PC-9 (cell line): ENCODE results near the gene TOMM22. TPM values are rescaled to one million over a fixed set of nuclear protein-coding genes. Genes with fewer than 3 reads are reported as not detected.
"Not testable (repeated sequence)": the region's sequence is repeated elsewhere in the genome, so short reads cannot be mapped to it uniquely, and the experiment has no call there.

Source experiments
- BruUV-seq: library from RNA; stranded (reverse); fragments of 400-500 nt; replicated peaks from 2 replicates; lab custom pipeline; 2021; lab: Mats Ljungman, UMichigan
- CTCF ChIA-PET: fragments of 300-600 bp; sonication (Branson Sonifier 250); formaldehyde crosslinking; loops from one replicate; lab custom pipeline; 2022; ENCODE audit warnings: antibody characterized with exemption; lab: Charles Lee
- POLR2A ChIA-PET: fragments of 300-600 bp; sonication (Branson Sonifier 250); formaldehyde crosslinking; loops from one replicate; lab custom pipeline; 2022; ENCODE audit warnings: antibody characterized with exemption; ENCODE audit not compliant: unreplicated experiment; lab: Charles Lee
- DNase-seq, 2 experiments: peaks; one replicate each; pipeline versions ENCODE4 v3.0.0 to v3.0.0-alpha.2; 2015 to 2022; ENCODE audit warnings: mixed read lengths in 1 of 2
- H2AFZ ChIP-seq: fragments of 200-600 bp; sonication (generic); 2 replicates; pipeline ENCODE4 v1.8.1; 2017; ENCODE audit warnings: antibody characterized with exemption
- H3F3A ChIP-seq: fragments of 200-600 bp; sonication (generic); 2 replicates; pipeline ENCODE4 v1.8.1; 2017; ENCODE audit warnings: antibody characterized with exemption, mild to moderate bottlenecking, low read depth; ENCODE audit not compliant: insufficient read depth
- H3K27ac ChIP-seq: fragments of 200-600 bp; sonication (generic); 2 replicates; pipeline ENCODE4 v1.6.1; 2016; ENCODE audit warnings: mixed run types
- H3K27me3 ChIP-seq: fragments of 200-600 bp; sonication (generic); 2 replicates; pipeline ENCODE4 v1.6.1; 2016; ENCODE audit warnings: low read depth, mixed run types; ENCODE audit not compliant: insufficient read depth
- H3K36me3 ChIP-seq: fragments of 200-600 bp; sonication (generic); 2 replicates; pipeline ENCODE4 v1.6.1; 2016; ENCODE audit warnings: low read depth, mixed run types
- H3K4me1 ChIP-seq: fragments of 200-600 bp; sonication (generic); replicated peaks from 2 replicates; pipeline ENCODE4 v1.6.1; 2016; ENCODE audit warnings: mixed run types; ENCODE audit not compliant: insufficient read depth
- H3K4me2 ChIP-seq: fragments of 200-600 bp; sonication (generic); 2 replicates; pipeline ENCODE4 v1.6.1; 2017; ENCODE audit warnings: mixed run types
- H3K4me3 ChIP-seq: fragments of 200-600 bp; sonication (generic); 2 replicates; pipeline ENCODE4 v1.6.1; 2016; ENCODE audit warnings: mixed run types
- H3K79me2 ChIP-seq: fragments of 200-600 bp; sonication (generic); 2 replicates; pipeline ENCODE4 v1.6.1; 2017; ENCODE audit warnings: low read depth, mixed run types
- H3K9me2 ChIP-seq: fragments of 200-600 bp; sonication (generic); 2 replicates; pipeline ENCODE4 v1.8.1; 2017; ENCODE audit warnings: mild to moderate bottlenecking; ENCODE audit not compliant: insufficient read depth
- H3K9me3 ChIP-seq: fragments of 200-600 bp; sonication (generic); 2 replicates; pipeline ENCODE4 v1.8.1; 2016; ENCODE audit warnings: low read depth; ENCODE audit not compliant: insufficient read depth
- H4K20me1 ChIP-seq: fragments of 200-600 bp; sonication (generic); 2 replicates; pipeline ENCODE4 v1.8.1; 2017; ENCODE audit not compliant: insufficient read depth
- CTCF ChIP-seq: fragments of 200-600 bp; sonication (generic); conservative IDR thresholded peaks from 2 replicates; pipeline ENCODE4 v1.6.1; 2017; ENCODE audit warnings: mixed run types, antibody characterized with exemption, mild to moderate bottlenecking, moderate library complexity
- EZH2 ChIP-seq: fragments of 200-600 bp; sonication (generic); IDR thresholded peaks from 2 replicates; pipeline ENCODE4 v1.8.0; 2017; ENCODE audit warnings: antibody characterized with exemption, low read depth
- intact Hi-C: fragments of 100-400 bp; cut with micrococcal nuclease; formaldehyde crosslinking; loops from one replicate; pipeline ENCODE4 v1.10.0; 2022; ENCODE audit not compliant: unreplicated experiment
- total RNA-seq: library from RNA; stranded (reverse); gene quantifications from 2 replicates; pipeline ENCODE4 v1.2.3, GENCODE V29; 2021

Gene TOMM22
- total RNA-seq, 1 experiment from 2014 or later, result 120 TPM

- Histone ChIP-seq H3K9me3 (no peaks in the 10 kb centered on the region), H3K27ac (no peak overlapping the region), H4K20me1 (no peaks in the 10 kb centered on the region), H3K4me3 (no peak overlapping the region), H3K36me3 (no peaks in the 10 kb centered on the region), H2AFZ (no peak overlapping the region), H3K27me3 (no peaks in the 10 kb centered on the region), H3K9me2 (no peaks in the 10 kb centered on the region), H3F3A (no peaks in the 10 kb centered on the region), H3K79me2 (no peaks in the 10 kb centered on the region), H3K4me2 (no peak overlapping the region), H3K4me1 (no peaks in the 10 kb centered on the region)
- POLR2A ChIA-PET, result no interaction called here
- TF ChIP-seq EZH2, result no peak
- TF ChIP-seq CTCF, result no peak
- CTCF ChIA-PET, result no interaction called here
- BruUV-seq, result no TSS peak
- intact Hi-C loops, result no loop called here
- DNase-seq, result no peak
Measured at GRCh38 chr22:38638728-38639127, 43.0 kb upstream of the TOMM22 start.

DNA sequence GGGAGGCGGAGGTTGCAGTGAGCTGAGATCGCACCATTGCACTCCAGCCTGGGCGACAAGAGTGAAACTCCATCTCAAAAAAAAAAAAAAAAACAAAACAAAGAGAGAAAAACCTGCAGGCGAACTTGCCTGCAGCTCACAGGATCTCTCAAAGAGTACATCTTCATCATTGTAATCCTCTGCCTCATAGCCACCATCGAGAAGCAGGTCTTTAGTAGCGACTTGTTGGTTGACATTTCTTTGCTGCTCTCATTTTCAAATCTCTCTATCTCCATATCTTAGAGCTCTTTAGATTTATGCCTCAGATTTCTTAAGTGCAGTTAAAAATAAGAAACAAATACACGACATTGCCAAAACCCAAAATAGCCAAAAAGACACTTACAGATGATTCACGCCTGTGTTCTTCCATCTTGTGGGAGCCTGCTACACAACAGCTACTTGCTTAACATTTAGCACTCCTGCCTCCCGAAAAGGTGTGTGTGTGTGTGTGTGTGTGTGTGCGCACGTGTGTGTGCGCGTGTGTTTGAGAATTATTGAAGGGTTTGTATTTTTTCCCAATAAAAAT lies 40.2 kb upstream of the TOMM22 start:
- Histone ChIP-seq H3K9me3 (no peaks in the 10 kb centered on the region), H3K4me1 (no peaks in the 10 kb centered on the region), H3K36me3 (no peaks in the 10 kb centered on the region), H3K79me2 (no peaks in the 10 kb centered on the region), H3K9me2 (no peaks in the 10 kb centered on the region), H3K27ac (no peak overlapping the region), H3K4me3 (no peak overlapping the region), H3F3A (no peaks in the 10 kb centered on the region), H4K20me1 (no peaks in the 10 kb centered on the region), H3K27me3 (no peaks in the 10 kb centered on the region), H2AFZ (no peak overlapping the region), H3K4me2 (no peak overlapping the region)
- CTCF ChIA-PET, result interaction anchor here (0.6 to 0.7 kb wide), 3 partner anchors 12 to 130 kb away, joined by 3 to 7 read pairs (median 5); no protein-coding TSS in a partner anchor
- no peak for TF ChIP-seq CTCF
- no peak for DNase-seq
- POLR2A ChIA-PET, result interaction anchor here (0.6 kb wide), 1 partner anchor 130 kb away, joined by 7 read pairs; no protein-coding TSS in a partner anchor
- BruUV-seq, result no TSS peak
- intact Hi-C loops, result no loop called here

DNA sequence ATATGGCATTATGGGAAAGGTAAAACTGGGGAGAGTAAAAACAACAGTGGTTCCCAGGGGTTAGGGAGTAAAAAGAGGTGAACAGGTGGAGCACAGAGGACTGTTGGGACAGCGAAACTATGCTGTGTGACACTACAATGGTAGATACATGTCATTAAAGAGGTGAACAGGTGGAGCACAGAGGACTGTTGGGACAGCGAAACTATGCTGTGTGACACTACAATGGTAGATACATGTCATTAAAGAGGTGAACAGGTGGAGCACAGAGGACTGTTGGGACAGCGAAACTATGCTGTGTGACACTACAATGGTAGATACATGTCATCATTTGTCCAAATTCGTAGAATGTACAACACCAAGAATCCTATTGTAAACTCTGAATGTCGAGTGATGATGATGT lies 37.5 kb upstream of the TOMM22 start:
- H3K9me2 ChIP-seq, H3K79me2 ChIP-seq, DNase-seq, H3K27ac ChIP-seq, H4K20me1 ChIP-seq, H3K4me1 ChIP-seq, CTCF ChIA-PET, H3K36me3 ChIP-seq, H3K4me2 ChIP-seq, H3K9me3 ChIP-seq, H3K4me3 ChIP-seq, H3F3A ChIP-seq, H3K27me3 ChIP-seq, H2AFZ ChIP-seq, POLR2A ChIA-PET, intact Hi-C loops, BruUV-seq: not testable (repeated sequence)

DNA sequence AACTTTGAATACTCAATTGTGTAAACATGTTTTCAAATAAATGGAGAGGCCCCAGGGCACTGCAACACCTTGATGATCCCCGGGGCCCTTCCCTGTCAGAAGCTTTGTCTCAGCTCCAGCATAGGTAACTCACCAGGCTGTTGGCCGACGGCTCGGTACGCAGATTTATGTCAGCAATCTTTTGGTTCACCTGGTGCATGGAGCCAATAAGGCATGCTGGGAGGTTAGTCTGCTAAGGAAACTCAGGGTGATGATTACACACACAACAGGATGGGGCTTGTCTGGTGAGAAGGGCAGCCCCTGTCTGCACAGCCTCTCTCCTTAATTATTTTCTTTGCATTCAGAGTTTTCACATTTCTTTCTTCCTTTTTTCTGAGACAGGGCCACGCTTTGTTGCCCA lies 36.3 kb upstream of the TOMM22 start:
- no peaks in the 10 kb centered on the region for H3K9me2 ChIP-seq
- TF ChIP-seq CTCF (no peak), EZH2 (no peak)
- no peak overlapping the region for H3K27ac ChIP-seq
- H3K27me3 ChIP-seq, result no peaks in the 10 kb centered on the region
- H3K4me1 ChIP-seq, result no peaks in the 10 kb centered on the region
- no peaks in the 10 kb centered on the region for H3K79me2 ChIP-seq
- H2AFZ ChIP-seq, result no peak overlapping the region
- BruUV-seq, result no TSS peak
- H3K36me3 ChIP-seq, result no peaks in the 10 kb centered on the region
- H3F3A ChIP-seq, result peaks cover 3% of the 10 kb centered on the region; the same call in 1 of the 2 replicates
- no peak for DNase-seq
- H3K4me2 ChIP-seq, result no peak overlapping the region
- no peaks in the 10 kb centered on the region for H3K9me3 ChIP-seq
- no peak overlapping the region for H3K4me3 ChIP-seq
- ChIA-PET CTCF (no interaction called here), POLR2A (no interaction called here)
- H4K20me1 ChIP-seq, result no peaks in the 10 kb centered on the region
- intact Hi-C loops, result no loop called here
